ENCODE results near the gene NFATC2IP.

DNA sequence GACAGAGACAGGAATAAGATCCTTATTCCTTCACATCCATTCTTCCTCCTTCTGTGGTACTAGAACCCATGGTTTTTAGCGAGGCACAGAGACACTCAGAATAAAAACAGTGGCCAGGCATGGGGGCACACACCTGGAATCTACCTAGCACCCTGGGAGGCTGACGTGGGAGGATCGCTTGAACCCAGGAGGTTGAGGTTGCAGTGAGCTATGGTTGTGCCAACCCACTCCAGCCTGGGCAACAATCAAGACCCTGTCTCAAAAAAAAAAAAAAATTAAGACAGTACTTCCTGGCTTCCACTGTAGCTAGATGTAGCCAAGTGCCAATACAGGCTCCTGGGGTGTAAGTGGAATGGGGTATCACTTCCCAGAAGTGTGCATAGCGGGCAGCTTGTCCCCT is 16.4 kb downstream of the NFATC2IP start:
- TF ChIP-seq RBBP5 (IDR thresholded peaks at IDR 0.05; ENCODE audit: borderline replicate concordance, low read depth, low read length), result no peak
- TF ChIP-seq POLR2AphosphoS5 (IDR thresholded peaks at IDR 0.05; ENCODE audit: low read depth, low read length), result no peak
- TF ChIP-seq TAF7 (optimal IDR thresholded peaks at IDR 0.05; ENCODE audit: borderline replicate concordance, low read depth, low read length), result no peak
- TF ChIP-seq, protein P1, sequence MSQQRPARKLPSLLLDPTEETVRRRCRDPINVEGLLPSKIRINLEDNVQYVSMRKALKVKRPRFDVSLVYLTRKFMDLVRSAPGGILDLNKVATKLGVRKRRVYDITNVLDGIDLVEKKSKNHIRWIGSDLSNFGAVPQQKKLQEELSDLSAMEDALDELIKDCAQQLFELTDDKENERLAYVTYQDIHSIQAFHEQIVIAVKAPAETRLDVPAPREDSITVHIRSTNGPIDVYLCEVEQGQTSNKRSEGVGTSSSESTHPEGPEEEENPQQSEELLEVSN (IDR thresholded peaks at IDR 0.05), result no peak
- no peak for TF ChIP-seq TBP (IDR thresholded peaks at IDR 0.05; ENCODE audit: low read depth, low read length)
- no peak for TF ChIP-seq YY1 (IDR thresholded peaks at IDR 0.05; ENCODE audit: low read depth, low read length)
- TF ChIP-seq TAF1 (IDR thresholded peaks at IDR 0.05; ENCODE audit: low read depth, low read length), result no peak
- TF ChIP-seq, protein P2, sequence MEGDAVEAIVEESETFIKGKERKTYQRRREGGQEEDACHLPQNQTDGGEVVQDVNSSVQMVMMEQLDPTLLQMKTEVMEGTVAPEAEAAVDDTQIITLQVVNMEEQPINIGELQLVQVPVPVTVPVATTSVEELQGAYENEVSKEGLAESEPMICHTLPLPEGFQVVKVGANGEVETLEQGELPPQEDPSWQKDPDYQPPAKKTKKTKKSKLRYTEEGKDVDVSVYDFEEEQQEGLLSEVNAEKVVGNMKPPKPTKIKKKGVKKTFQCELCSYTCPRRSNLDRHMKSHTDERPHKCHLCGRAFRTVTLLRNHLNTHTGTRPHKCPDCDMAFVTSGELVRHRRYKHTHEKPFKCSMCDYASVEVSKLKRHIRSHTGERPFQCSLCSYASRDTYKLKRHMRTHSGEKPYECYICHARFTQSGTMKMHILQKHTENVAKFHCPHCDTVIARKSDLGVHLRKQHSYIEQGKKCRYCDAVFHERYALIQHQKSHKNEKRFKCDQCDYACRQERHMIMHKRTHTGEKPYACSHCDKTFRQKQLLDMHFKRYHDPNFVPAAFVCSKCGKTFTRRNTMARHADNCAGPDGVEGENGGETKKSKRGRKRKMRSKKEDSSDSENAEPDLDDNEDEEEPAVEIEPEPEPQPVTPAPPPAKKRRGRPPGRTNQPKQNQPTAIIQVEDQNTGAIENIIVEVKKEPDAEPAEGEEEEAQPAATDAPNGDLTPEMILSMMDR (IDR thresholded peaks at IDR 0.05; ENCODE audit: control extremely low read depth in 1 of 3, insufficient read depth in 1 of 3, low read depth in 1 of 3, low read length in 3 of 3), result no peak
- no peak for TF ChIP-seq POLR2A (IDR thresholded peaks at IDR 0.05; ENCODE audit: control extremely low read depth in 1 of 2, low read depth in 2 of 2, low read length in 2 of 2)
- TF ChIP-seq HDAC2 (IDR thresholded peaks at IDR 0.05; ENCODE audit: borderline replicate concordance in 1 of 2, low read depth in 2 of 2, low read length in 2 of 2), result no peak
- no peak for TF ChIP-seq CHD2 (IDR thresholded peaks at IDR 0.05; ENCODE audit: low read length)
- no peak for TF ChIP-seq SIX5 (IDR thresholded peaks at IDR 0.05; ENCODE audit: low read depth, low read length)

Measured in H1 (cell line).